OCI-LY7 (cell line): ENCODE data around the gene PIEZO1. TPM values are rescaled to one million over a fixed set of nuclear protein-coding genes. Genes with fewer than 3 reads are reported as not detected.

Source experiments
- BruUV-seq: library from RNA; stranded (reverse); fragments of 400-500 nt; replicated peaks from 2 replicates; lab custom pipeline; 2021; lab: Mats Ljungman, UMichigan
- CTCF ChIA-PET: fragments of 300-600 bp; sonication (Branson Sonifier 250); formaldehyde crosslinking; loops from one replicate; lab custom pipeline; 2022; ENCODE audit warnings: antibody characterized with exemption; ENCODE audit not compliant: unreplicated experiment; lab: Charles Lee
- POLR2A ChIA-PET: fragments of 300-600 bp; sonication (Branson Sonifier 250); formaldehyde crosslinking; loops from one replicate; lab custom pipeline; 2022; ENCODE audit warnings: antibody characterized with exemption; lab: Charles Lee
- DNase-seq: peaks from one replicate; pipeline ENCODE4 v3.0.0-alpha.2; 2015; ENCODE audit warnings: low spot score
- H2AFZ ChIP-seq: fragments of 200-600 bp; sonication (generic), shearing (Covaris generic); 2 replicates; pipeline ENCODE4 v1.6.1; 2014; ENCODE audit warnings: mild to moderate bottlenecking, antibody characterized with exemption, low read length, moderate library complexity
- H3K27ac ChIP-seq: fragments of 200-600 bp; sonication (generic); 2 replicates; pipeline ENCODE4 v1.5.1; 2014; ENCODE audit warnings: mixed run types, low read depth, mild to moderate bottlenecking, moderate library complexity, low read length, inconsistent platforms; ENCODE audit not compliant: poor library complexity, severe bottlenecking
- H3K36me3 ChIP-seq: fragments of 200-600 bp; sonication (generic); 2 replicates; pipeline ENCODE4 v1.6.1; 2014; ENCODE audit warnings: mild to moderate bottlenecking, antibody characterized with exemption, low read length, moderate library complexity, mixed read lengths; ENCODE audit not compliant: insufficient read depth
- H3K4me1 ChIP-seq: fragments of 200-600 bp; sonication (generic); 2 replicates; pipeline ENCODE4 v1.5.1; 2014; ENCODE audit warnings: mild to moderate bottlenecking, low read length; ENCODE audit not compliant: insufficient read depth, poor library complexity, severe bottlenecking
- H3K4me2 ChIP-seq: fragments of 200-600 bp; sonication (generic); 2 replicates; pipeline ENCODE4 v1.6.1; 2014; ENCODE audit warnings: mild to moderate bottlenecking, low read length
- H3K4me3 ChIP-seq: fragments of 200-600 bp; sonication (generic); 2 replicates; pipeline ENCODE4 v1.5.1; 2014; ENCODE audit warnings: mild to moderate bottlenecking, low read depth, low read length; ENCODE audit not compliant: poor library complexity, severe bottlenecking
- H3K79me2 ChIP-seq: fragments of 200-600 bp; sonication (generic); 2 replicates; pipeline ENCODE4 v1.6.1; 2016; ENCODE audit warnings: low read depth, mild to moderate bottlenecking, low read length, moderate library complexity, mixed read lengths; ENCODE audit not compliant: insufficient read depth
- H3K9me2 ChIP-seq: fragments of 200-600 bp; sonication (generic); 2 replicates; pipeline ENCODE4 v1.6.1; 2016; ENCODE audit warnings: mild to moderate bottlenecking, low read length, mixed read lengths; ENCODE audit not compliant: insufficient read depth
- H3K9me3 ChIP-seq: fragments of 200-600 bp; sonication (generic); 2 replicates; pipeline ENCODE4 v1.6.1; 2014; ENCODE audit warnings: mild to moderate bottlenecking, mixed run types, low read length, mixed read lengths
- H4K20me1 ChIP-seq: fragments of 200-600 bp; sonication (generic); 2 replicates; pipeline ENCODE4 v1.6.1; 2014; ENCODE audit warnings: mild to moderate bottlenecking, antibody characterized with exemption, low read length, moderate library complexity, mixed read lengths; ENCODE audit not compliant: insufficient read depth
- EZH2phosphoT487 ChIP-seq: fragments of 200-600 bp; sonication (generic); IDR thresholded peaks from 2 replicates; pipeline ENCODE4 v1.6.1; 2018; ENCODE audit warnings: low read depth, borderline replicate concordance, mild to moderate bottlenecking, mixed run types, antibody characterized with exemption, low read length, moderate library complexity, mixed read lengths
- intact Hi-C: fragments of 100-400 bp; cut with micrococcal nuclease; formaldehyde crosslinking; loops from one replicate; pipeline ENCODE4 v1.10.0; 2022; ENCODE audit not compliant: unreplicated experiment
- total RNA-seq, 2 experiments: library from RNA; depleted of rRNA in 1 of 2; stranded (reverse); fragments of >200 nt in 1 of 2; shearing (Covaris generic) in 1 of 2; gene quantifications; 2 replicates each; pipeline ENCODE4 v1.2.3, GENCODE V29; 2014 to 2022
- TF ChIP-seq, protein P1 (sequence below): fragments of 200-600 bp; sonication (generic); conservative IDR thresholded peaks from 2 replicates; pipeline ENCODE4 v1.5.1; 2014; ENCODE audit warnings: mild to moderate bottlenecking, antibody characterized with exemption, low read length, moderate library complexity, mixed read lengths

The PIEZO1 gene
- total RNA-seq, 2 experiments from 2014 or later = 144 to 154 TPM

DNA sequence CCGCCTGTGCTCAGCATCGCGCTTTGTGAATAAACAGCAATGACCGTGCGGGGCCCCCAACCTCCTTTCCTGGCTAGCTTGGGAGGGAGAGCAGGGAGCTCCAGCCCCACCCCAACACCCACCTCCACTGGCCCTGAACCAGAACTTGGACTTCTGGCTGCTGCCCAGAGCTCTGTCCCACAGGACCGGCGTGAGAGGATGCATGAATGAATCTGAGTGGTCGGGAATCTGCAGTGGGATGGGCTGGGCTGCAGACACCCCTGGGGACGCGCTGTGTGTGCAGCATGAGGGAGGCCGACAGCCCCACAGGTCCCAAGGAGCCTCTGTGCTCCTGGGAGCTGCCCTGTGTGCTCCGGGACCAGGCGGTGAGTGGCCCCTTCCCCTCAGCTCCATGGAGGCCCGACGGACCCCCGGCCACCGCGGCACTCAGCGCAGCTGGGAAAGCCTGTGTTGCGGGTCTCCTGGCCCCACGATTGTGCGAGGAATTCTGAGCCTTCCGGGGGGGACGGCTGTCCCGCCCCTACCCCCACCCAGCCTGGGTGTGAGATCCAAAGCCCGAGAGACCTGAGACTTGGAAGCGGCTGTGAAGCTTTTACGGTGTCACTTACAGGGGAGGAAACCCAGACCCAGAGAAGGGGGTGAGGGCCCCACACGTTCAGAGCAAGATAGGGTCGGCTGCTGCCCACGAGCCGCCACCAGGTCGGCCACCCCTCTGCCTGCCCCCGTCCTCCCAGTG is 5.4 kb downstream of the PIEZO1 start:
- H3K27ac ChIP-seq = no peak overlapping the region
- H3K9me3 ChIP-seq = no peaks in the 10 kb centered on the region
- intact Hi-C loops = loop anchor here (5.0 kb wide), 1 partner anchor 117 kb away; the partner anchor contains the start of gene MVD
- H3K4me3 ChIP-seq = no peak overlapping the region
- peaks cover 40% of the 10 kb centered on the region for H3K4me1 ChIP-seq
- TF ChIP-seq, protein P1, sequence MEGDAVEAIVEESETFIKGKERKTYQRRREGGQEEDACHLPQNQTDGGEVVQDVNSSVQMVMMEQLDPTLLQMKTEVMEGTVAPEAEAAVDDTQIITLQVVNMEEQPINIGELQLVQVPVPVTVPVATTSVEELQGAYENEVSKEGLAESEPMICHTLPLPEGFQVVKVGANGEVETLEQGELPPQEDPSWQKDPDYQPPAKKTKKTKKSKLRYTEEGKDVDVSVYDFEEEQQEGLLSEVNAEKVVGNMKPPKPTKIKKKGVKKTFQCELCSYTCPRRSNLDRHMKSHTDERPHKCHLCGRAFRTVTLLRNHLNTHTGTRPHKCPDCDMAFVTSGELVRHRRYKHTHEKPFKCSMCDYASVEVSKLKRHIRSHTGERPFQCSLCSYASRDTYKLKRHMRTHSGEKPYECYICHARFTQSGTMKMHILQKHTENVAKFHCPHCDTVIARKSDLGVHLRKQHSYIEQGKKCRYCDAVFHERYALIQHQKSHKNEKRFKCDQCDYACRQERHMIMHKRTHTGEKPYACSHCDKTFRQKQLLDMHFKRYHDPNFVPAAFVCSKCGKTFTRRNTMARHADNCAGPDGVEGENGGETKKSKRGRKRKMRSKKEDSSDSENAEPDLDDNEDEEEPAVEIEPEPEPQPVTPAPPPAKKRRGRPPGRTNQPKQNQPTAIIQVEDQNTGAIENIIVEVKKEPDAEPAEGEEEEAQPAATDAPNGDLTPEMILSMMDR = no peak
- no peak for TF ChIP-seq EZH2phosphoT487
- BruUV-seq = no TSS peak
- no peak overlapping the region for H2AFZ ChIP-seq
- H3K9me2 ChIP-seq = no peaks in the 10 kb centered on the region
- DNase-seq = no peak
- no peaks in the 10 kb centered on the region for H4K20me1 ChIP-seq
- no peak overlapping the region for H3K4me2 ChIP-seq
- ChIA-PET CTCF (interaction anchor here (0.6 kb wide), 1 partner anchor 17 kb away, joined by 4 read pairs; no protein-coding TSS in a partner anchor), POLR2A (interaction anchor here (0.8 kb wide), 1 partner anchor 22 kb away, joined by 3 read pairs; no protein-coding TSS in a partner anchor)
- no peaks in the 10 kb centered on the region for H3K36me3 ChIP-seq
- H3K79me2 ChIP-seq = peaks cover 47% of the 10 kb centered on the region; the same call in 1 of the 2 replicates

GRCh38 chr16:88778541-88779065 is 6.4 kb downstream of the PIEZO1 start:
- intact Hi-C loops = no loop called here
- BruUV-seq = no TSS peak
- CTCF ChIA-PET = no interaction called here
- Histone ChIP-seq H3K9me3 (no peaks in the 10 kb centered on the region), H3K4me3 (no peak overlapping the region), H3K36me3 (no peaks in the 10 kb centered on the region), H3K4me2 (no peak overlapping the region), H4K20me1 (no peaks in the 10 kb centered on the region), H3K4me1 (peaks cover 37% of the 10 kb centered on the region), H3K79me2 (peaks cover 37% of the 10 kb centered on the region; the same call in 1 of the 2 replicates), H3K27ac (no peak overlapping the region), H3K9me2 (no peaks in the 10 kb centered on the region), H2AFZ (no peak overlapping the region)
- POLR2A ChIA-PET = no interaction called here
- DNase-seq = no peak
- TF ChIP-seq, protein P1 = no peak
- TF ChIP-seq EZH2phosphoT487 = no peak

- Histone ChIP-seq H3K4me2 (no peak overlapping the region), H3K4me1 (peaks cover 33% of the 10 kb centered on the region), H2AFZ (no peak overlapping the region), H3K9me3 (no peaks in the 10 kb centered on the region), H3K9me2 (no peaks in the 10 kb centered on the region), H3K79me2 (peaks cover 33% of the 10 kb centered on the region; the same call in 1 of the 2 replicates), H3K27ac (no peak overlapping the region), H3K4me3 (no peak overlapping the region), H3K36me3 (no peaks in the 10 kb centered on the region), H4K20me1 (no peaks in the 10 kb centered on the region)
- no TSS peak for BruUV-seq
- ChIA-PET CTCF (no interaction called here), POLR2A (no interaction called here)
- TF ChIP-seq EZH2phosphoT487 = no peak
- TF ChIP-seq, protein P1 = no peak
- DNase-seq = no peak
- intact Hi-C loops = no loop called here
Measured at GRCh38 chr16:88778271-88778525, 6.8 kb downstream of the PIEZO1 start.
